ENCODE measurements around the gene ARHGAP21. TPM values are rescaled to one million over a fixed set of nuclear protein-coding genes. Genes with fewer than 3 reads are reported as not detected.
"Not testable (repeated sequence)": the region's sequence is repeated elsewhere in the genome, so short reads cannot be mapped to it uniquely, and the experiment has no call there.

The ARHGAP21 gene
- total RNA-seq, 1 experiment from 2014 or later = 115 TPM

DNA sequence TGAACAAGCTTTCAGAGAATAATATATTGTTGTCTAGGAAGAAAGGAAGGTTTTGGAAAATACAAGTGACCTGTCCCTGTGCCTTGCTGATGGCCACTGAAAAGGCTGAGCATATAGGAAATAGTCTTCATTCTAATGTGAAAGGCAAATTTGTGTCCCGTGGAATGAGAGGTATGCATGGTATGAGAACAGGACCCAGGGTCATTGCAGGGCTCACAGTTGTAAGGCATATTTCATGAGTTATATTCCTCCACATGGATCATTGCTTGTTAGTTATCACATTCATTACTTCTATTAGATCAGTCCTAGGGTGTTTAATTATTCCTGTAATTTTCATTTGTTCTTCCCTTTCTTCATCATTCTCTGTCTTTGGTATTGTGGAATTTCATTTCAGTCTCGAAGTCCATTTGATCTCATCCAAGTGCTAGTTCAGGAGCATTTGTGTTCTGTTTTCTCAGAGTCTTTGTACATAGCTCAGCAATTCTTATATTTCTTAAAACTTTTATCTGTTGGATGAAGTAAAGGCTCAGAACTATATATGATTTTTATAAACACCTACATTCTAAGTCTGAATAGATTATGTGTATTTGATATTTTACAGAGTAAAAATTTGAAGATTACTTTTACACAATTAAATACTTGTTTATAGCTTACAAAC lies 39.4 kb upstream of the ARHGAP21 start:
- DNase-seq = peak; percentile 32 to 64
- no peaks in the 10 kb centered on the region for H4K20me1 ChIP-seq (ENCODE audit: insufficient read depth)
- peaks cover 18% of the 10 kb centered on the region for H3K4me1 ChIP-seq (replicated peaks; ENCODE audit: insufficient read depth)
- intact Hi-C loops (cut with micrococcal nuclease; ENCODE audit: unreplicated experiment) = loop anchor here (2.0 kb wide), 2 partner anchors 38 to 52 kb away; no protein-coding TSS in a partner anchor
- no peak overlapping the region for H3K27ac ChIP-seq
- H3K4me3 ChIP-seq = no peak overlapping the region
- ChIA-PET POLR2A (ENCODE audit: unreplicated experiment) (interaction anchor here (0.6 to 0.8 kb wide), 2 partner anchors 36 to 40 kb away, joined by 9 to 17 read pairs; no protein-coding TSS in a partner anchor), CTCF (no interaction called here)
- H3K9me3 ChIP-seq (ENCODE audit: insufficient read depth, low read depth) = no peaks in the 10 kb centered on the region
- H2AFZ ChIP-seq = no peak overlapping the region
- TF ChIP-seq CTCF (conservative IDR thresholded peaks at IDR 0.05) (no peak), EZH2 (IDR thresholded peaks at IDR 0.05; ENCODE audit: low read depth) (no peak)
- H3K27me3 ChIP-seq (ENCODE audit: insufficient read depth, low read depth) = no peaks in the 10 kb centered on the region
- no peaks in the 10 kb centered on the region for H3K79me2 ChIP-seq (ENCODE audit: low read depth)
- H3F3A ChIP-seq (ENCODE audit: insufficient read depth, low read depth) = peaks cover 6% of the 10 kb centered on the region; the same call in 1 of the 2 replicates
- H3K4me2 ChIP-seq = peak overlapping the region; percentile 34
- H3K9me2 ChIP-seq (ENCODE audit: insufficient read depth) = no peaks in the 10 kb centered on the region
- no TSS peak for BruUV-seq (replicated peaks)
- H3K36me3 ChIP-seq (ENCODE audit: low read depth) = no peaks in the 10 kb centered on the region

DNA sequence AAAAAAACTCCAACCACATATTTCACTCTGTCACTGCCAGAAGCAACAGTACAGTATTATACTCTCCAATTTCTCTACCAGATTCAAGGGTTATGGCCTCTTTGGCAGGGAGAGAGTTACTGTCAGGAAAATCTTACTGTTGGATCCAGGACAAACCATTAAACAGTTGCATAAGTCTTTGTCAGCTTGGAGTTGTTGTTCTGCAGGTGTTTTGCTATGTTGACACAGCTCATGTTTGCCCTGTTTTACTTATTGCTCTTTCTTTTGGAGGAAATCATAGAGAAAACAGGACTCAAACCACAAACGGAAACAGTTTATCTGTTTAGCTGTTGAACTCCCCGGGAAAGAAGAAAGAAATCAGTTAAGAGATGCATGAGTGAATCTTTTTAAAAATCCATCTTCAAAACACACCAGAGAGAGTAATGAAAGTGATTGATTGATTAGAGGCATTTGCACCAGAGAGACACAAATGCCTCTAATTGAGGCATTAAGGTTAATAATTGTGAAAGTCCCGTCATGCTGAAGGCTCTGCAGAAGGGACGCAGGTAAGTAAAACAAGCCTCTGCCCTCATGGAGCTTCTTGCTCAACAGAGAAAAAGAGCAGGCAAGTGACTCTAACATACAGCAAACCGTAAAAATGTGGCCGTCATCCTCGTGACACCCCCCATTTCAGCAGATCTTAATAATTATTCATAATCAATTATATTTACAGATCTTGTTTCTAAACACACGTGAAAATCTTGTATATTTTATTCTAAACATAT lies 38.7 kb upstream of the ARHGAP21 start:
- Histone ChIP-seq H2AFZ (no peak overlapping the region), H3F3A (ENCODE audit: insufficient read depth, low read depth) (peaks cover 6% of the 10 kb centered on the region; the same call in 1 of the 2 replicates), H3K9me2 (ENCODE audit: insufficient read depth) (no peaks in the 10 kb centered on the region), H3K27ac (0 out of 2 replicates have a peak overlapping the region, but pooled peaks have one; percentile 9), H4K20me1 (ENCODE audit: insufficient read depth) (no peaks in the 10 kb centered on the region), H3K27me3 (ENCODE audit: insufficient read depth, low read depth) (no peaks in the 10 kb centered on the region), H3K9me3 (ENCODE audit: insufficient read depth, low read depth) (no peaks in the 10 kb centered on the region), H3K79me2 (ENCODE audit: low read depth) (no peaks in the 10 kb centered on the region), H3K36me3 (ENCODE audit: low read depth) (no peaks in the 10 kb centered on the region), H3K4me1 (replicated peaks; ENCODE audit: insufficient read depth) (peaks cover 18% of the 10 kb centered on the region), H3K4me2 (peak overlapping the region; percentile 34), H3K4me3 (no peak overlapping the region)
- POLR2A ChIA-PET (ENCODE audit: unreplicated experiment) = interaction anchor here (0.8 kb wide), 1 partner anchor 37 kb away, joined by 9 read pairs; no protein-coding TSS in a partner anchor
- CTCF ChIA-PET = no interaction called here
- DNase-seq = peak in 1 of 2 experiments; percentile 68
- BruUV-seq (replicated peaks) = no TSS peak
- intact Hi-C loops (cut with micrococcal nuclease; ENCODE audit: unreplicated experiment) = loop anchor here (2.0 kb wide), 2 partner anchors 38 to 52 kb away; no protein-coding TSS in a partner anchor
- no peak for TF ChIP-seq CTCF (conservative IDR thresholded peaks at IDR 0.05)
- no peak for TF ChIP-seq EZH2 (IDR thresholded peaks at IDR 0.05; ENCODE audit: low read depth)

GRCh38 chr10:24759672-24760071 lies 36.0 kb upstream of the ARHGAP21 start:
- intact Hi-C loops (cut with micrococcal nuclease; ENCODE audit: unreplicated experiment) = no loop called here
- BruUV-seq (replicated peaks) = no TSS peak
- CTCF ChIA-PET = no interaction called here
- H3K36me3 ChIP-seq (ENCODE audit: low read depth) = no peaks in the 10 kb centered on the region
- no peak overlapping the region for H3K4me2 ChIP-seq
- H3K9me3 ChIP-seq (ENCODE audit: insufficient read depth, low read depth) = no peaks in the 10 kb centered on the region
- H4K20me1 ChIP-seq (ENCODE audit: insufficient read depth) = no peaks in the 10 kb centered on the region
- no peak overlapping the region for H3K27ac ChIP-seq
- no peaks in the 10 kb centered on the region for H3K79me2 ChIP-seq (ENCODE audit: low read depth)
- no peak overlapping the region for H2AFZ ChIP-seq
- H3K4me1 ChIP-seq (replicated peaks; ENCODE audit: insufficient read depth) = peaks cover 18% of the 10 kb centered on the region
- no peak overlapping the region for H3K4me3 ChIP-seq
- no peaks in the 10 kb centered on the region for H3K27me3 ChIP-seq (ENCODE audit: insufficient read depth, low read depth)
- no peaks in the 10 kb centered on the region for H3K9me2 ChIP-seq (ENCODE audit: insufficient read depth)
- H3F3A ChIP-seq (ENCODE audit: insufficient read depth, low read depth) = peaks cover 6% of the 10 kb centered on the region; the same call in 1 of the 2 replicates
- DNase-seq = no peak
- POLR2A ChIA-PET (ENCODE audit: unreplicated experiment) = no interaction called here
- TF ChIP-seq EZH2 (IDR thresholded peaks at IDR 0.05; ENCODE audit: low read depth) = no peak
- no peak for TF ChIP-seq CTCF (conservative IDR thresholded peaks at IDR 0.05)

- CTCF ChIA-PET; H2AFZ ChIP-seq; DNase-seq; POLR2A ChIA-PET (ENCODE audit: unreplicated experiment); BruUV-seq (replicated peaks); H3K79me2 ChIP-seq (ENCODE audit: low read depth); H3F3A ChIP-seq (ENCODE audit: insufficient read depth, low read depth); H3K4me3 ChIP-seq; H3K9me2 ChIP-seq (ENCODE audit: insufficient read depth); H4K20me1 ChIP-seq (ENCODE audit: insufficient read depth); H3K27ac ChIP-seq; H3K27me3 ChIP-seq (ENCODE audit: insufficient read depth, low read depth); intact Hi-C loops (cut with micrococcal nuclease; ENCODE audit: unreplicated experiment); H3K4me2 ChIP-seq; H3K9me3 ChIP-seq (ENCODE audit: insufficient read depth, low read depth); H3K36me3 ChIP-seq (ENCODE audit: low read depth): not testable (repeated sequence)
- H3K4me1 ChIP-seq (replicated peaks; ENCODE audit: insufficient read depth) = peaks cover 16% of the 10 kb centered on the region
These were observed 34.6 kb upstream of the ARHGAP21 start for GRCh38 chr10:24758254-24758653.
